ENCODE data around the gene FAM3D.
"Not testable (repeated sequence)": the region's sequence is repeated elsewhere in the genome, so short reads cannot be mapped to it uniquely, and the experiment has no call there.

The FAM3D gene

DNA sequence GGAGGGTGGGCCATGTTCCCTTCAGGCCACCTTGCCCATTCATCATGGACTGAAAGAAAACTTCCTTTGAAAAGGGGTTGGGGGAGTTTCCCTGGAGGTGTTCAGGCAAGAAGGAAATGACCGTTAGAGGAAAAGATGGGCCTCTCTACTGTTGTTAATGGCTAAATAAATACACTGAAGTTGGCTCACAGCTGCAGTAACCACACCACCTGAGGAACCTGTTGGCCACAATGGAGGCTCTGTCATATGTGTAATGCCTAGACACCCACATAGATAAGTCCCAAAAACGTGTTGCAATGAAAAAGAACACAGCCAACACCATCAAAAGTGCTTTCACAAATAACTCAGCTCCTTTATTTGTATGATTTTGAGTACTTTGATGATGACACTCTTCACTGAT, 38.2 kb upstream of the FAM3D start:
- no peak overlapping the region for H3K4me3 ChIP-seq (ENCODE audit: low read depth, low read length)
- TF ChIP-seq CTCF (conservative IDR thresholded peaks at IDR 0.05; ENCODE audit: low read depth, low read length): no peak
- no peak for DNase-seq (ENCODE audit: low read depth)

- not testable (repeated sequence) for H3K4me3 ChIP-seq (ENCODE audit: low read depth, low read length); DNase-seq (ENCODE audit: low read depth)
Measured at GRCh38 chr3:58704304-58704703, 37.7 kb upstream of the FAM3D start.

DNA sequence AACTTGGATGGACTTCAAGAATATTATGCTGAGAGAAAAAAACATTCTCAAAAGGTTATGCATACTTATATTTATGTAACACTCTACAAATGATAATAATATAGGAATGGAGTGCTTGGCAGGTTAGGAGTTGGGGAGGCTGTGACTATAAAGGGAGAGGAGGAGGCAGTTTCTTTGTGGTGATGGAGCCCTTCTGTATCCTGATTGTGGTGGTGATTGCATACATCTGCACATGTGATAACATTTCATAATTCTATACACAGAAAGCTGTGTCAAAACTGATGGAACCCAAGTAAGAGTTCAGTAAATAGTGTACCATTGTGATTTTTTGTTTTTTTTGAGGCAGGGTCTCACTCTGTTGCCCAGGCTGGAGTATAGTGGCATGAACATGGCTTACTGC, 31.7 kb upstream of the FAM3D start:
- no peak for TF ChIP-seq CTCF (conservative IDR thresholded peaks at IDR 0.05; ENCODE audit: low read depth, low read length)
- no peak for DNase-seq (ENCODE audit: low read depth)
- no peak overlapping the region for H3K4me3 ChIP-seq (ENCODE audit: low read depth, low read length)

DNA sequence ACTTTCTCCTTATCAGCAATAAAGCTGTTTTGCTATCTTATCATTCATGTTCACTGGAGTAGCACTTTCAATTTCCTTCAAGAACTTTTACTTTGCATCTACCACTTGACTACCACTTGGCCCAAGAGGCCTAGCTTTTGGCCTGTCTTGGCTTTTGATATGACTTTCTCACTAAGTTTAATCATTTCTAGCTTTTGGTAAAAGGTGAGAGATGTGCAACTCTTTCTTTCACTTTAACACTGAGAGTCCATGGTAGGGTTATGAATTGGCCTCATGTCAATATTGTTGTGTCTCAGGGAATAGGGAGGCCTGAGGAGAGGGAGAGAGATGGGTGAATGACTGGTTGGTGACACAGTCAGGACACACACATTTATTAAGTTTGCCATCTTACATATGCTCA, 31.0 kb upstream of the FAM3D start:
- H3K4me3 ChIP-seq (ENCODE audit: low read depth, low read length): no peak overlapping the region
- DNase-seq (ENCODE audit: low read depth): no peak
- TF ChIP-seq CTCF (conservative IDR thresholded peaks at IDR 0.05; ENCODE audit: low read depth, low read length): no peak

DNA sequence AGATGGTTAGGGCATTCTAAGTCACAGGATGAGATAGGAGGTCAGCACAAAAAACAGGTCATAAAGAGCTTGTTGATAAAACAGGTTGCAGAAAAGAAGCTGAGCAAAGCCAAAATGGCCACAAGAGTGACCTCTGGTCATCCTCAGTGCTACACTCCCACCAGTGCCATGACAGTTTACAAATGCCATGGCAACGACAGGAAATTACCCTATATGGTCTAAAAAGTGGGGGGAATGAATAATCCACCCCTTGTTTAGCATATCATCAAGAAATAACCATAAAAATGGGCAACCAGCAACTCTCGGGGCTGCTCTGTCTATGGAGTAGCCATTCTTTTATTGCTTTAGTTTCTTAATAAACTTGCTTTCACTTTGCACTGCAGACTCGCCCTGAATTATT, 30.2 kb upstream of the FAM3D start:
- not testable (repeated sequence) for H3K4me3 ChIP-seq (ENCODE audit: low read depth, low read length); DNase-seq (ENCODE audit: low read depth)

- TF ChIP-seq CTCF (conservative IDR thresholded peaks at IDR 0.05; ENCODE audit: low read depth, low read length): no peak
- no peak overlapping the region for H3K4me3 ChIP-seq (ENCODE audit: low read depth, low read length)
- DNase-seq (ENCODE audit: low read depth): no peak
Measured at GRCh38 chr3:58696093-58696492, 29.5 kb upstream of the FAM3D start.

GRCh38 chr3:58695284-58695683, 28.7 kb upstream of the FAM3D start:
- not testable (repeated sequence) for DNase-seq (ENCODE audit: low read depth); H3K4me3 ChIP-seq (ENCODE audit: low read depth, low read length)

- DNase-seq (ENCODE audit: low read depth): no peak
- no peak overlapping the region for H3K4me3 ChIP-seq (ENCODE audit: low read depth, low read length)
- TF ChIP-seq CTCF (conservative IDR thresholded peaks at IDR 0.05; ENCODE audit: low read depth, low read length): no peak
Measured at GRCh38 chr3:58693940-58694850, 27.6 kb upstream of the FAM3D start.
